ENCODE results near the gene ING3. TPM values are rescaled to one million over a fixed set of nuclear protein-coding genes. Genes with fewer than 3 reads are reported as not detected.

The ING3 gene
- total and polyA plus RNA-seq, 9 of the 15 experiments (the other 6 are each of a cell fraction or from before 2014, with no cell fraction given), result 22.8 to 233 (median 50.4) TPM

- peak; percentile 82; the same call in 1 of the 2 replicates for TF ChIP-seq ZBTB43 (CRISPR knock-in tag; IDR thresholded peaks at IDR 0.05)
- TF ChIP-seq LCOR (CRISPR knock-in tag; IDR thresholded peaks at IDR 0.05), result 0 out of 2 replicates have a peak, but pooled peaks have one; percentile 13
- no peak for TF ChIP-seq POLR2AphosphoS2 (IDR thresholded peaks at IDR 0.05; ENCODE audit: low read length)
- peak; percentile 42; the same call in 1 of the 2 replicates for TF ChIP-seq JUND (IDR thresholded peaks at IDR 0.05; ENCODE audit: borderline replicate concordance, low read depth, low read length)
- TF ChIP-seq JUND (tag; IDR thresholded peaks at IDR 0.05; ENCODE audit: borderline replicate concordance, low read depth, low read length), result no peak; the same call in 2 of the 3 replicates
- TF ChIP-seq SOX6 (IDR thresholded peaks at IDR 0.05), result no peak; the same call in 1 of the 2 replicates
- 0 out of 2 replicates have a peak, but pooled peaks have one; percentile 13 for TF ChIP-seq SMAD3 (CRISPR knock-in tag; conservative IDR thresholded peaks at IDR 0.05)
- TF ChIP-seq ZHX1 (conservative IDR thresholded peaks at IDR 0.05; ENCODE audit: low read length), result no peak
- no peak for TF ChIP-seq PATZ1 (CRISPR knock-in tag; IDR thresholded peaks at IDR 0.05; ENCODE audit: borderline replicate concordance)
- TF ChIP-seq SREBF2 (CRISPR knock-in tag; IDR thresholded peaks at IDR 0.05), result no peak
- no peak for TF ChIP-seq ZNF609 (CRISPR knock-in tag; IDR thresholded peaks at IDR 0.05; ENCODE audit: borderline replicate concordance)
- TF ChIP-seq ZNF146 (CRISPR knock-in tag; IDR thresholded peaks at IDR 0.05; ENCODE audit: unreplicated experiment), result no peak
- TF ChIP-seq ZNF444 (CRISPR knock-in tag; IDR thresholded peaks at IDR 0.05), result no peak
- TF ChIP-seq DMBX1 (CRISPR knock-in tag; IDR thresholded peaks at IDR 0.05; ENCODE audit: borderline replicate concordance), result 0 out of 2 replicates have a peak, but pooled peaks have one; percentile 47
- TF ChIP-seq CBX3 (IDR thresholded peaks at IDR 0.05; ENCODE audit: borderline replicate concordance in 1 of 2, low read length in 2 of 2), result no peak; a peak in 1 of 3 replicates
- TF ChIP-seq HCFC1 (IDR thresholded peaks at IDR 0.05; ENCODE audit: low read depth, low read length), result no peak
Observed at GRCh38 chr7:120988591-120989256, 38.1 kb downstream of the ING3 start, which contains the start of gene CPED1 (continued).
